GM12801 (cell line): ENCODE results near the gene NTNG2.

Experiments
- CTCF ChIP-seq: IDR thresholded peaks from one replicate; pipeline ENCODE4 v1.5.1; 2011; ENCODE audit warnings: control low read depth; ENCODE audit not compliant: insufficient read length; ENCODE audit errors: extremely low read depth

The NTNG2 gene

DNA sequence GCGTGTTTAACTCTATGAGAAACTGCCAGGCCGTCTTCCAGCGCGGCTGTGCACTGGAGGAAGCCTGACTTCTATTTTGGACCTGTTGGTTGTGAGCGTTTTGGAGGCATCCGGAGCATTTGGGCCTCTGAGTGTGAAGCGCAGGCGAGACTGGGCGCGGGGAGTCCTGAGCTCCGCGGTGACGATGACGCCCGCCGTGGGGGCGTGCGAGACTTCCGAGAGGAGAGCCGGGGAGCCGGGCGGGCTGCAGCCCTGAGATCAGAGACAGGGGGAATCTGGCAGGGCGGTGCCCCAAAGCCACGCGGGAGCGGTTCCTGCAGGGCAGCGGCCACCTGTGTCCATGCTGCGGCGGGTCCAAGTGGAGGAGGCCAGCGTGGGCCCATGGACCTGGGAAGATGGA lies 47.4 kb downstream of the NTNG2 start:
- TF ChIP-seq CTCF, result no peak

DNA sequence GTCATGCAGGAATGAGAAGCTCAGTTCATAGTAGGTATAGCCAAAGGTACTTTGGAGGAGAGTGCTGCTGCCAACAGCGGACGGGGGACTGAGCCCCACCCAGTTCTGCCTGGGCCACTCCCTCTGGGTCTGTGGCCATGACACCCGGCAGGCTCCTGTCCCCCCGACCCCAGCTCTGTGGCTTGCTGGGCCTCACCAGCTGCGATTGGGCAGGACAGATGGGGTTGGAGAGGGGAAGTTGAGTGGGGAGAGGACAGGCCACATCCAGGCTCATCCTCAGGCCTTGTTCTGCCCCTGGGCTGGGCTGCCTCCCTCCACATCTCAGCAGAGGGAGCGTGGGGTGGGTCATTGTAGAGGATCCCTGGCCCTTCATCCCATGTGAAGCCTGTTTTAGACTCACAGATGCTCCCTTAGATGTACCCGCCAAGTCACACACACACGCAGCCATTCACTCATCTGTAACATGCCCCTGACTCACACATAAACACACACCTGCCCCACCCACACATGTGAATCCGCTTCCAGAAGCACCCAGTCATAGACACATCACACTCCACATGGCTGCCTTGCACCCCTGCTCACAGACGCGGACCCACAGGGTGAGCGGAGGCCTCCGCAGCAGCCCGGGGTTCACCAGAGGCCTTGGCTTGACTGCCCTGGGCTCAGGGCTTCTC lies 48.8 kb downstream of the NTNG2 start:
- TF ChIP-seq CTCF, result no peak

DNA sequence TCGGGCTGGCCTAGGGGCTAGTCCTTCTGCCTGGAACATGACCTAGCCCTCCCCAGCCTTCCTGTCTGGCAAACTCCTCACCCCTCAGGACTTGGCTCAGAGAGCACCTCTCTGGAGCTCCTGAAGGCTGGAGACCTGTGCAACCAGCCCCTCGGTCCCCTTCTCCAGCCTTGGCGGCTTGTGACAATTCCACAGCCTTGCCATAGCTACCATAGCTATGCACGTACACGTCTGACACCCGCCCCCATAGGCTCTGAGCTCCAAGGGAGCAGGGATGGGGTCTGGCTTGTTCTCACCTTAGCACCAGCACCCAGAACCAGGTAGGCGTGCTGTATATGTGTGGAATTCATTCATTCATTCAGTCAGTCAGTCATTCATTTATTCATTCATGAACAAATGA lies 49.7 kb downstream of the NTNG2 start:
- no peak for TF ChIP-seq CTCF

DNA sequence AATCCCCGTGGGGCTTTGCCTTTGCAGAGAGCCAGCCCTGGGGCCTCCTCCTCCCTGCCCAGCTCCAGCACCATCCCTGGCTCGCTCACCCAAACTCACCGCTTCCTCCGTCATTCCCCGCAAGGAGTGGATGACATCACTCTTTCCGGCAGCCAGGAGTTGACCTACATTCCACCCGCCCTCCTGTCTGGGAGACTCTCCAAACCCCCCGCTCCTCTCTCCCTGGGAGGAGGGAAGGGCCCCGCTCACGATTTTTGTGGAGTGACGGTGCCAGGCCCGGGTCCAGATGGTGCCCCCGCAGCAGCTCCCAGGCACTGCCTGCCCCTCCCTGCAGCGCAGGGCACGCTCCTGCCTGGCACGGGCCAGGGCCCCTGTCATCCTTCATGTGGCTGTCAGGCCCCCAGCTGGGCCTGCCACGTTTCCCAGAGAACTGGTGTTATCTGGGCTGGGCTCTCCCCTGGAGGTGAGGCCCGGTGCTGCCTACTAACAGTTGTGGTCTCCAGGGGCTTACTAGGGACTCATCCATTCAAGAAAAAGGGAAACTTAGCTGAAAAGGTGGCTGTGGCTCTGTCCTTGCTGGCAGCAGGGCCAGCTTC lies 52.3 kb downstream of the NTNG2 start:
- TF ChIP-seq CTCF, result no peak

- no peak for TF ChIP-seq CTCF
Measured at GRCh38 chr9:132216861-132217619, 55.2 kb downstream of the NTNG2 start.

- TF ChIP-seq CTCF, result no peak
Measured at GRCh38 chr9:132218208-132218607, 56.4 kb downstream of the NTNG2 start.

DNA sequence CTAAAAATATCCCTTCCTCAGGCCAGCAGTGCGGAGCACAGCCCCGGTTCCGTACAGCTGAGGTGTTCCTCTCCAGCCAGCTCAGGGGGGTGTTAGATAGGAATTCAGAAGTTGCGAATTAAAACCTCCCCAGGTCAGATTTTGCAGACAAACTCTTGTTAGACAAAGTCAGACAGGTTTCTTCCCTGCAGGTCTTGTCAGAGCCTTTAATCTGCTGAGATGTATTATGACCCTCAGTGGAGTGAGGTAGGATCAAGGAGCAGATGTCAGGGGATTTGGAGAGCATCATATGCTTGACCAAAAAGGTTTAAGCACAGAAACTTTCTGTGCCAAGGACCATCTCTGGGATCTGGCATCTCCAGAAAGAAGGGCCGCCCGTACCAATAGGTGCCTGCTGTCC lies 60.1 kb downstream of the NTNG2 start:
- no peak for TF ChIP-seq CTCF
